ENCODE measurements around the gene PDIA5. TPM values are rescaled to one million over a fixed set of nuclear protein-coding genes. Genes with fewer than 3 reads are reported as not detected.

Gene PDIA5
- total RNA-seq, 1 experiment from 2014 or later, result 28.6 TPM

DNA sequence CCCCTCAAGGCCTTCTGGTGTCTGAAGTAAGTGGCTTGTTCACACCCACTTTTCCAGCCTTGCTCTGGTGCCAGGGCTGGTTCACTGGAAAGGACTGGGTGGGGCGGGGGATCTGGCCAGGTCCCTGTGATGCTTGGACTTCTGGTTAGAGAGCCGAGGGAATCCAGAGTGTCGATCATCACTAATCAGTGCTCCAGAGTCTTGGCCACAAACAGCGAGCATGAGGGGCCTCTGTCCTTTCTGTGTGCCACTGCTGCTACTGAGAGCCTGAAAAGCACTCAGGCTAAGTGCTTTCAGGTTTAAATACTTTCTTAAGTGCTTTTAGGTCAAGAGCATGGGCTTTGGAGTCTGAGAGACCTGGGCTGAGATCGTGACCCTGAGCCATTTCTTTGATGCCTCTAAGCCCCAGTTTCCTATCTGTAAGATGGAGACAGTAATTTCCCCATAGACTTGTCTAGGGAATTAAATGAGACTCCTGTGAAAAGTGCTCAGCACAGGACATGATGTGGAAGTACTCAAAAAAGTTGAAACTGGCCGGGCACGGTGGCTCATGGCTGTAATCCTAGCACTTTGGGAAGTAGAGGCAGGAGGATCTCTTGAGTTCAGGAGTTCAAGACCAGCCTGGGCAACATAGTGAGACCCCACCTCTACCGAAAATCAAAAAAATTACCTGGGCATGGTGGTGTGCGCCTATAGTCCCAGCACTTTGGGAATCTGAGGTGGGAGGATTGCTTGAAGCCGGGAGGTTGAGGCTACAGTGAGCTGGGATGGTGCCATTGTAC is 81.1 kb downstream of the PDIA5 start:
- BruUV-seq (replicated peaks), result no TSS peak
- no peaks in the 10 kb centered on the region for H3K27me3 ChIP-seq (replicated peaks; ENCODE audit: insufficient read depth, low read depth, low read length, poor library complexity)
- intact Hi-C loops (cut with micrococcal nuclease; ENCODE audit: unreplicated experiment), result no loop called here
- POLR2A ChIA-PET (ENCODE audit: low non-redundant PET), result interaction anchor here (0.7 kb wide), 1 partner anchor 45 kb away, joined by 3 read pairs; no protein-coding TSS in a partner anchor
- H3K4me3 ChIP-seq (ENCODE audit: low read depth, low read length, poor library complexity, severe bottlenecking), result no peak overlapping the region
- TF ChIP-seq, protein P1, sequence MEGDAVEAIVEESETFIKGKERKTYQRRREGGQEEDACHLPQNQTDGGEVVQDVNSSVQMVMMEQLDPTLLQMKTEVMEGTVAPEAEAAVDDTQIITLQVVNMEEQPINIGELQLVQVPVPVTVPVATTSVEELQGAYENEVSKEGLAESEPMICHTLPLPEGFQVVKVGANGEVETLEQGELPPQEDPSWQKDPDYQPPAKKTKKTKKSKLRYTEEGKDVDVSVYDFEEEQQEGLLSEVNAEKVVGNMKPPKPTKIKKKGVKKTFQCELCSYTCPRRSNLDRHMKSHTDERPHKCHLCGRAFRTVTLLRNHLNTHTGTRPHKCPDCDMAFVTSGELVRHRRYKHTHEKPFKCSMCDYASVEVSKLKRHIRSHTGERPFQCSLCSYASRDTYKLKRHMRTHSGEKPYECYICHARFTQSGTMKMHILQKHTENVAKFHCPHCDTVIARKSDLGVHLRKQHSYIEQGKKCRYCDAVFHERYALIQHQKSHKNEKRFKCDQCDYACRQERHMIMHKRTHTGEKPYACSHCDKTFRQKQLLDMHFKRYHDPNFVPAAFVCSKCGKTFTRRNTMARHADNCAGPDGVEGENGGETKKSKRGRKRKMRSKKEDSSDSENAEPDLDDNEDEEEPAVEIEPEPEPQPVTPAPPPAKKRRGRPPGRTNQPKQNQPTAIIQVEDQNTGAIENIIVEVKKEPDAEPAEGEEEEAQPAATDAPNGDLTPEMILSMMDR (conservative IDR thresholded peaks at IDR 0.05; ENCODE audit: low read depth, low read length), result no peak
- TF ChIP-seq EZH2 (IDR thresholded peaks at IDR 0.05; ENCODE audit: borderline replicate concordance, low read depth, low read length, poor library complexity, severe bottlenecking), result no peak
- no peaks in the 10 kb centered on the region for H3K9me3 ChIP-seq (ENCODE audit: low read depth, low read length, poor library complexity, severe bottlenecking)
- peak overlapping the region; percentile 44 for H3K27ac ChIP-seq (ENCODE audit: low read depth, low read length, poor library complexity, severe bottlenecking)
- H3K36me3 ChIP-seq (ENCODE audit: insufficient read depth, low read length, poor library complexity, severe bottlenecking), result peaks cover 43% of the 10 kb centered on the region
- peaks cover 23% of the 10 kb centered on the region for H3K4me1 ChIP-seq (ENCODE audit: insufficient read depth, low read length, poor library complexity, severe bottlenecking)
- no peak for DNase-seq (ENCODE audit: low spot score)
- CTCF ChIA-PET, result no interaction called here

DNA sequence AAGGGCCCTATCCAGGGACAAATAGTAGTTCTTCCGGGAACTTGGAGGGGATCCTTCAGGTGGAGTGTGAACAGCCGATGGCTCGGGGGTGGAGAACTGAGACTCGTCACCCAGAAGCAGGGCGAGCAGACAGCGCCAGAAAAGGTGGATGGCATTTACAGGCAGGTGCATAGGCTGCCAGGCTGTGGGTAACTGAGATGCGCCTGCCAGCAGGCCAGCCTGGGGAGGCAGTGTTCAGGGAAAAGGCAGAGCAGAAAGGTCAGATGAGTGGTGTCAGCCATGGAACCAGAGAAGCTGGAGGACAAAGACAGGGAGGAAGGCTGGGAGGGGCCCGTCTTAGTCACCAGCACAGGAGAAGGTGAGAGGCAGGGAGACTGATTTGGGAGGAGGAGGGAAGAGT is 81.9 kb downstream of the PDIA5 start:
- ChIA-PET POLR2A (ENCODE audit: low non-redundant PET) (no interaction called here), CTCF (no interaction called here)
- Histone ChIP-seq H3K27me3 (replicated peaks; ENCODE audit: insufficient read depth, low read depth, low read length, poor library complexity) (no peaks in the 10 kb centered on the region), H3K4me1 (ENCODE audit: insufficient read depth, low read length, poor library complexity, severe bottlenecking) (peaks cover 23% of the 10 kb centered on the region), H3K27ac (ENCODE audit: low read depth, low read length, poor library complexity, severe bottlenecking) (peak overlapping the region; percentile 37), H3K36me3 (ENCODE audit: insufficient read depth, low read length, poor library complexity, severe bottlenecking) (peaks cover 43% of the 10 kb centered on the region), H3K4me3 (ENCODE audit: low read depth, low read length, poor library complexity, severe bottlenecking) (no peak overlapping the region), H3K9me3 (ENCODE audit: low read depth, low read length, poor library complexity, severe bottlenecking) (no peaks in the 10 kb centered on the region)
- intact Hi-C loops (cut with micrococcal nuclease; ENCODE audit: unreplicated experiment), result no loop called here
- DNase-seq (ENCODE audit: low spot score), result no peak
- BruUV-seq (replicated peaks), result no TSS peak
- no peak for TF ChIP-seq EZH2 (IDR thresholded peaks at IDR 0.05; ENCODE audit: borderline replicate concordance, low read depth, low read length, poor library complexity, severe bottlenecking)
- TF ChIP-seq, protein P1 (conservative IDR thresholded peaks at IDR 0.05; ENCODE audit: low read depth, low read length), result no peak

DNA sequence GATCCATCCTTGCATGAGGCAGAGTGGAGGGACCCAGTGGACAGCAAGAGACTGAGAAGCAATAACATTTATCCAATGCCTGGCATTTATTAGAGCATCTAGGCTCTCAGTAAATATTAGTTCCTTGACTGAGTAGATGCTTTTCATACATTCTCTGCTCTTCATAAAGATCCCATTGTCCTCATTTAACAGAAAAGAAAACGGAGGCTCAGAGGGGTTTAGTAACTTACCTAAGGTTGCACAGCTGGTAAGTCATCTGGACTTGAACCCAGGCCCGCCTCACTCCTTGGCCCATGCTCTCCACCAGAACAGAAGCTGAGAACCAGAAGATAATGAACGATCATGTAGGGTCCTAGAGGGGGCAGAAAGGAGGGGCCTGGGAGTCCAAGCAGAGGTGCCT is 82.7 kb downstream of the PDIA5 start:
- H3K36me3 ChIP-seq (ENCODE audit: insufficient read depth, low read length, poor library complexity, severe bottlenecking), result peaks cover 42% of the 10 kb centered on the region
- no peak for TF ChIP-seq EZH2 (IDR thresholded peaks at IDR 0.05; ENCODE audit: borderline replicate concordance, low read depth, low read length, poor library complexity, severe bottlenecking)
- TF ChIP-seq, protein P1 (conservative IDR thresholded peaks at IDR 0.05; ENCODE audit: low read depth, low read length), result no peak
- intact Hi-C loops (cut with micrococcal nuclease; ENCODE audit: unreplicated experiment), result no loop called here
- ChIA-PET CTCF (no interaction called here), POLR2A (ENCODE audit: low non-redundant PET) (no interaction called here)
- no peaks in the 10 kb centered on the region for H3K9me3 ChIP-seq (ENCODE audit: low read depth, low read length, poor library complexity, severe bottlenecking)
- no peak for DNase-seq (ENCODE audit: low spot score)
- BruUV-seq (replicated peaks), result no TSS peak
- H3K27me3 ChIP-seq (replicated peaks; ENCODE audit: insufficient read depth, low read depth, low read length, poor library complexity), result no peaks in the 10 kb centered on the region
- no peak overlapping the region for H3K4me3 ChIP-seq (ENCODE audit: low read depth, low read length, poor library complexity, severe bottlenecking)
- peaks cover 21% of the 10 kb centered on the region for H3K4me1 ChIP-seq (ENCODE audit: insufficient read depth, low read length, poor library complexity, severe bottlenecking)
- peak overlapping the region; percentile 37 for H3K27ac ChIP-seq (ENCODE audit: low read depth, low read length, poor library complexity, severe bottlenecking)

Data from A673 (cell line).